Stromal cell of bone marrow (primary cell): ENCODE measurements around the gene C12orf76.

Experiments used
- DNase-seq: peaks from one replicate; pipeline ENCODE4 v3.0.0-alpha.2; 2012; ENCODE audit warnings: low read depth

Gene C12orf76

DNA sequence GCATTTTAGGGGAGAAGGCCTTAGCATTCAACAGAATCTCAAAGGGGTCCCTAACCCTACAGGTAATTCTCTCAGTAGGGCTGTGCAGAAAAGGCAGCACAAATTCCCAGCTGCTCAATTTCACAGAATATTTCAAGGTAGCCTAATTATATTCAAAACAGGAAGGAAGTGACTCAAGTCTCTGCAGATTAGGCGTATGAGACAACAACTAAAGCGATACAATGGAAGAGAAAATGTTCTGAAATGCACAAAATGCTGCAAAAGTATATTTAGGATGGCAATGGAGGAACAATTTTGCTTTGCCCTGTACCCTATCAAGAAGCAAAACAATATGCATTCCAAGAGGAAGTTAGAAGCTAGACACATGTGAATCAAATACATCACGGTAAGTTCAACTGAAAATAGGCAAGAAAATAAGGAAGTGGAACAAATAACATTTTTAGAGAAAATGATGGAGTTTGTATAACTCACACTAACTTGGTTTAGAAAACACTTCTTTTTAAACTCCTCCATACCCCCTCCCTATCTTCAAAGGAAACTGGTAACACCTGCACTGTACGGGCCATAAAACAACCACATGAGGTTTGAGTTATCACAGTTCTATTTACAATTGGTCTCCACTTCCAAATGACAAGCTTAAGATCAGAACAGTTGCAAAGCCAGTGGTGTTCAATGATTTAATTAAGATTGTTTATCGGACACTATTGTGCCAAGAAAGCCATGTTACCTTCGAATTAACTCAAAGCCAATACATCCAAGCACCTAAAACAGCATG, 53.7 kb downstream of the C12orf76 start:
- no peak for DNase-seq

DNA sequence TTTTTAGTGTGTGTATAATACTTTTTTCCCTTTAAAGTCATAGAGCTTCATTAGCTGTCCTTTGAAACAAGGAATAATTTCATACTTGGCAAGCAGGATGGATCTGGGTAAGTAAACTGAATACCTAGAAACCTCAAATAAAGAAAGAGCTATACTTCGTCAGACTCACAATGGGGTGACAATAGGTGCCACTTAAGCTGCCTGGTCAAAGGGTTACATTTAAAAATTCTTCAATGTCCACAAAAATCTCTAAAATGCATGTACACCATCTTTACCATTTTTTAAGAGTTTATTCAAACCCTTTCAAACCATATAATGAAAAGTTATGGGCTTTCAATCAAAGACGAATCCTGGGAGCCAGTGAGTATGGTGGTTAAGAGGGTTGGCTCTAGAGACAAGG, 55.2 kb downstream of the C12orf76 start:
- no peak for DNase-seq

GRCh38 chr12:109991586-109991985, 56.7 kb downstream of the C12orf76 start:
- no peak for DNase-seq
